Esophagus muscularis mucosa (tissue), 4 donors: ENCODE measurements around the gene CD59. TPM values are rescaled to one million over a fixed set of nuclear protein-coding genes. Genes with fewer than 3 reads are reported as not detected.
A peak's percentile ranks its signal among the peaks of the same experiment; 100 is the strongest.

Experiments used
- DNase-seq: peaks from one replicate; pipeline ENCODE4 v3.0.0-alpha.2; 2017; ENCODE audit errors: extremely low spot score
- H3K27ac ChIP-seq, 4 donors: fragments of 200-600 bp; sonication (generic); replicated peaks in 1 of 4; 1 replicate in 3 of 4; 2 replicates in 1 of 4; pipeline ENCODE4 v1.5.1; 2016 to 2019; ENCODE audit warnings: mild to moderate bottlenecking in 1 of 4
- H3K27me3 ChIP-seq, 4 donors: fragments of 200-600 bp; sonication (generic); one replicate each; pipeline versions ENCODE4 v1.5.1 to v1.6.0; 2016 to 2019
- H3K36me3 ChIP-seq, 4 donors: fragments of 200-600 bp; sonication (generic); one replicate each; pipeline ENCODE4 v1.5.1; 2016 to 2019
- H3K4me1 ChIP-seq, 4 donors: fragments of 200-600 bp; sonication (generic); one replicate each; pipeline ENCODE4 v1.5.1; 2016 to 2019
- H3K4me3 ChIP-seq, 4 donors: fragments of 200-600 bp; sonication (generic); 1 replicate in 2 of 4; 2 replicates in 2 of 4; pipeline ENCODE4 v1.5.1; 2016 to 2019; ENCODE audit warnings: mild to moderate bottlenecking in 4 of 4, moderate library complexity in 1 of 4
- H3K9me3 ChIP-seq, 4 donors: fragments of 200-600 bp; sonication (generic); 1 replicate in 3 of 4; 2 replicates in 1 of 4; pipeline ENCODE4 v1.5.1; 2016 to 2019
- EP300 ChIP-seq: sonication (generic); formaldehyde crosslinking; IDR thresholded peaks from one replicate; pipeline ENCODE4 v1.6.1; 2017; ENCODE audit warnings: antibody characterized with exemption
- POLR2A ChIP-seq: fragments of 450-650 bp; IDR thresholded peaks from one replicate; pipeline ENCODE4 v1.6.1; 2017; ENCODE audit warnings: antibody characterized with exemption, moderate library complexity, mild to moderate bottlenecking, low read depth
- POLR2AphosphoS5 ChIP-seq, 2 donors: sonication (generic); formaldehyde crosslinking; IDR thresholded peaks; one replicate each; pipeline ENCODE4 v1.6.1; 2017; ENCODE audit warnings: antibody characterized with exemption in 2 of 2
- WGBS: methylation state at CpG from one replicate; pipeline ENCODE4 v1.1.5; 2018; 5-methylcytosine and 5-hydroxymethylcytosine counted together
- intact Hi-C: fragments of 100-400 bp; cut with DNase I; formaldehyde crosslinking; loops from one replicate; pipeline ENCODE4 v1.15.1; 2023
- total RNA-seq, 4 donors: library from RNA; depleted of rRNA; stranded (reverse); fragments of >200 nt; gene quantifications; one replicate each; pipeline versions ENCODE4 v1.1.0 to v1.2.1, GENCODE V29; 2016
- TF ChIP-seq, protein P1 (sequence below), 3 experiments: fragments of 200-600 bp in 2 of 3; fragments of 450-650 bp in 1 of 3; sonication (generic) in 2 of 3; IDR thresholded peaks; one replicate each; pipeline ENCODE4 v1.5.1; 2017 to 2019; ENCODE audit warnings: antibody characterized with exemption in 3 of 3, mild to moderate bottlenecking in 2 of 3, moderate library complexity in 1 of 3

CD59 gene
- total RNA-seq, 4 donors from 2014 or later, result 135 to 528 (median 378) TPM

GRCh38 chr11:33777906-33778305, 41.7 kb upstream of the CD59 start:
- H3K9me3 ChIP-seq, result no peaks in the 10 kb centered on the region
- H3K27me3 ChIP-seq, result no peaks in the 10 kb centered on the region
- no peak overlapping the region for H3K27ac ChIP-seq
- DNase-seq, result no peak
- H3K4me1 ChIP-seq, result peaks cover 43 to 66% (median 48%) of the 10 kb centered on the region in 4 donors
- intact Hi-C loops, result loop anchor here (10.0 kb wide), 1 partner anchor 613 kb away; the partner anchor contains the start of gene CSTF3
- H3K36me3 ChIP-seq, result no peaks in the 10 kb centered on the region
- TF ChIP-seq POLR2A (no peak), EP300 (no peak), POLR2AphosphoS5 (IDR thresholded peaks at IDR 0.05) (no peak)
- TF ChIP-seq, protein P1, sequence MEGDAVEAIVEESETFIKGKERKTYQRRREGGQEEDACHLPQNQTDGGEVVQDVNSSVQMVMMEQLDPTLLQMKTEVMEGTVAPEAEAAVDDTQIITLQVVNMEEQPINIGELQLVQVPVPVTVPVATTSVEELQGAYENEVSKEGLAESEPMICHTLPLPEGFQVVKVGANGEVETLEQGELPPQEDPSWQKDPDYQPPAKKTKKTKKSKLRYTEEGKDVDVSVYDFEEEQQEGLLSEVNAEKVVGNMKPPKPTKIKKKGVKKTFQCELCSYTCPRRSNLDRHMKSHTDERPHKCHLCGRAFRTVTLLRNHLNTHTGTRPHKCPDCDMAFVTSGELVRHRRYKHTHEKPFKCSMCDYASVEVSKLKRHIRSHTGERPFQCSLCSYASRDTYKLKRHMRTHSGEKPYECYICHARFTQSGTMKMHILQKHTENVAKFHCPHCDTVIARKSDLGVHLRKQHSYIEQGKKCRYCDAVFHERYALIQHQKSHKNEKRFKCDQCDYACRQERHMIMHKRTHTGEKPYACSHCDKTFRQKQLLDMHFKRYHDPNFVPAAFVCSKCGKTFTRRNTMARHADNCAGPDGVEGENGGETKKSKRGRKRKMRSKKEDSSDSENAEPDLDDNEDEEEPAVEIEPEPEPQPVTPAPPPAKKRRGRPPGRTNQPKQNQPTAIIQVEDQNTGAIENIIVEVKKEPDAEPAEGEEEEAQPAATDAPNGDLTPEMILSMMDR (IDR thresholded peaks at IDR 0.05), result no peak
- H3K4me3 ChIP-seq, result no peak overlapping the region
- WGBS, result 87% methylated on average over 9 of the region's 9 CpGs

DNA sequence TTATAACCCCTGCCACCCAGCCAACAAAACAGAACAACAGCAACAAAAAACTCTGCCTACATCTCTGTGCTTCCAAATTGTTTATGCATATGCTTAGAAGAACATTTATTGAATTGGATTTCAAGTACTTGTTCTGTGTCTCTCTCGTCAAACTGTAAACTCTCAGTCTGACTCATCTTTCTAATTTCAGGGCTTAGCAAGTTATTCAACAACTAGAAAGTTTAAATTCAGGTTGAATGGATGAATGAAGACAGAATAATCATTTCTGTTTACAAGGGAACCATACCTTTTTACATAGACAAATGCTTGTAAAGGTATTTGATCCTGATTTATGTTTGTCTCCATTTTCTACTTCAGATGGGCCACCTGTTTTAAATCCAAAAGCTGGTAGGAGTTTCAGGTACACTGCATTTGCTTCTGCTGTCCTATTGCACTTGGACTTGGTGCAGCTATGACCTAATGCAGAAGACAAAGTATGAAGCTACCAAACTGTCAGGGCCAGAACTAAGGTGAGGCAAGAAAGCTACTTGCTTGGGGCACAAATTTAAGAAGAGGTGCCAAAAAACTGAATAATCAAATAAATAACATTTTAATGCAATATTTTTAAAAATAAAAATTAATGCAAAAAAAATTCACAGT, 39.7 kb upstream of the CD59 start:
- Histone ChIP-seq H3K4me1 (peaks cover 54 to 84% (median 64%) of the 10 kb centered on the region in 4 donors), H3K27ac (peak overlapping the region; percentile 85 to 91 (median 87)), H3K27me3 (no peaks in the 10 kb centered on the region), H3K36me3 (no peaks in the 10 kb centered on the region), H3K9me3 (no peaks in the 10 kb centered on the region), H3K4me3 (peak overlapping the region in 1 of 4 donors; percentile 85)
- intact Hi-C loops, result loop anchor here (10.0 kb wide), 1 partner anchor 611 kb away; the partner anchor contains the start of gene CSTF3
- 20% methylated on average over 1 of the region's 1 CpG for WGBS
- no peak for TF ChIP-seq POLR2AphosphoS5 (IDR thresholded peaks at IDR 0.05)
- TF ChIP-seq POLR2A, result no peak
- TF ChIP-seq, protein P1 (IDR thresholded peaks at IDR 0.05), result no peak
- TF ChIP-seq EP300, result no peak
- no peak for DNase-seq

- intact Hi-C loops, result loop anchor here (10.0 kb wide), 1 partner anchor 611 kb away; the partner anchor contains the start of gene CSTF3
- TF ChIP-seq, protein P1 (IDR thresholded peaks at IDR 0.05), result no peak
- TF ChIP-seq POLR2AphosphoS5 (IDR thresholded peaks at IDR 0.05), result no peak
- no peak for TF ChIP-seq POLR2A
- TF ChIP-seq EP300, result no peak
Measured at GRCh38 chr11:33775467-33775807, 39.2 kb upstream of the CD59 start.

GRCh38 chr11:33774736-33775466, 38.7 kb upstream of the CD59 start:
- Histone ChIP-seq H3K27me3 (no peaks in the 10 kb centered on the region), H3K27ac (peak overlapping the region; percentile 85 to 91 (median 87)), H3K4me3 (peak overlapping the region; percentile 71 to 89 (median 84)), H3K9me3 (no peaks in the 10 kb centered on the region), H3K36me3 (peaks cover 0 to 7% (median 5%) of the 10 kb centered on the region in 4 donors), H3K4me1 (peaks cover 47 to 73% (median 56%) of the 10 kb centered on the region in 4 donors)
- intact Hi-C loops, result loop anchor here (10.0 kb wide), 1 partner anchor 610 kb away; the partner anchor contains the start of gene CSTF3
- WGBS, result 4% methylated on average over 21 of the region's 23 CpGs
- DNase-seq, result no peak
- TF ChIP-seq POLR2A, result no peak
- TF ChIP-seq EP300, result no peak
- no peak for TF ChIP-seq POLR2AphosphoS5 (IDR thresholded peaks at IDR 0.05)
- TF ChIP-seq, protein P1 (IDR thresholded peaks at IDR 0.05), result no peak

More at GRCh38 chr11:33775467-33775807, 39.2 kb upstream of the CD59 start:
- Histone ChIP-seq H3K27me3 (no peaks in the 10 kb centered on the region), H3K4me1 (peaks cover 52 to 78% (median 61%) of the 10 kb centered on the region in 4 donors), H3K4me3 (peak overlapping the region in 3 of 4 donors; percentile 84 to 89 (median 85)), H3K36me3 (peaks cover 0 to 2% (median 1%) of the 10 kb centered on the region in 4 donors), H3K9me3 (no peaks in the 10 kb centered on the region), H3K27ac (peak overlapping the region; percentile 85 to 91 (median 87))
- 83% methylated on average over 7 of the region's 7 CpGs for WGBS
- no peak for DNase-seq
